ENCODE measurements around the gene SLC4A1.
"Not testable (repeated sequence)": the region's sequence is repeated elsewhere in the genome, so short reads cannot be mapped to it uniquely, and the experiment has no call there.

Gene SLC4A1

DNA sequence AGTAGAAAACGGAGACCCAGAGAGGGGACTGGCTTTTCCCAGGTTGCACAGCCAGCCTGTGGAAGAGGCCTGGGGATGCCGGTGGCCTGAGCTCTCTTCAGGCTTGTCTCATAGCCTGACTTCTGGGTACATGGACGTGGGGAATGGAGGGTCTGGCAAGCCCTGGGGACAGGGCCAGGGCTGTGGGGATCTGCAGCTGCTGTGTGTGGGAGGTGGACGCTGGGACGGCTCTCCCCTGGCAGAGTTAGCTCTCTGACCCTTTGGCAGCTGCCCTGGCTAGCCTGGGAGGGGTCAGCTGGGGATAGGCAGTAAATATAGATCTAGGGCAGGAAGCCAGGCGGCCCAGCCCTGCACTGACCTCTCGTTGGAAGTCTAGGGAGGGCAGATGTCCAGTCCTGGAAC, 20.5 kb downstream of the SLC4A1 start:
- DNase-seq (ENCODE audit: extremely low read depth, insufficient read length): no peak
- TF ChIP-seq, protein P1, sequence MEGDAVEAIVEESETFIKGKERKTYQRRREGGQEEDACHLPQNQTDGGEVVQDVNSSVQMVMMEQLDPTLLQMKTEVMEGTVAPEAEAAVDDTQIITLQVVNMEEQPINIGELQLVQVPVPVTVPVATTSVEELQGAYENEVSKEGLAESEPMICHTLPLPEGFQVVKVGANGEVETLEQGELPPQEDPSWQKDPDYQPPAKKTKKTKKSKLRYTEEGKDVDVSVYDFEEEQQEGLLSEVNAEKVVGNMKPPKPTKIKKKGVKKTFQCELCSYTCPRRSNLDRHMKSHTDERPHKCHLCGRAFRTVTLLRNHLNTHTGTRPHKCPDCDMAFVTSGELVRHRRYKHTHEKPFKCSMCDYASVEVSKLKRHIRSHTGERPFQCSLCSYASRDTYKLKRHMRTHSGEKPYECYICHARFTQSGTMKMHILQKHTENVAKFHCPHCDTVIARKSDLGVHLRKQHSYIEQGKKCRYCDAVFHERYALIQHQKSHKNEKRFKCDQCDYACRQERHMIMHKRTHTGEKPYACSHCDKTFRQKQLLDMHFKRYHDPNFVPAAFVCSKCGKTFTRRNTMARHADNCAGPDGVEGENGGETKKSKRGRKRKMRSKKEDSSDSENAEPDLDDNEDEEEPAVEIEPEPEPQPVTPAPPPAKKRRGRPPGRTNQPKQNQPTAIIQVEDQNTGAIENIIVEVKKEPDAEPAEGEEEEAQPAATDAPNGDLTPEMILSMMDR (IDR thresholded peaks at IDR 0.05; ENCODE audit: insufficient read depth, low read length, poor library complexity, severe bottlenecking): no peak
- no peaks in the 10 kb centered on the region for H3K36me3 ChIP-seq (ENCODE audit: control insufficient read depth, insufficient read depth, low read length)
- H3K27me3 ChIP-seq (replicated peaks; ENCODE audit: control insufficient read depth, insufficient read depth, low read length): no peaks in the 10 kb centered on the region
- H3K4me3 ChIP-seq (replicated peaks; ENCODE audit: low read depth, low read length): no peak overlapping the region

- Histone ChIP-seq H3K27me3 (replicated peaks; ENCODE audit: control insufficient read depth, insufficient read depth, low read length) (no peaks in the 10 kb centered on the region), H3K4me3 (replicated peaks; ENCODE audit: low read depth, low read length) (no peak overlapping the region), H3K36me3 (ENCODE audit: control insufficient read depth, insufficient read depth, low read length) (no peaks in the 10 kb centered on the region)
- no peak for DNase-seq (ENCODE audit: extremely low read depth, insufficient read length)
- TF ChIP-seq, protein P1 (IDR thresholded peaks at IDR 0.05; ENCODE audit: insufficient read depth, low read length, poor library complexity, severe bottlenecking): no peak
Measured at GRCh38 chr17:44241106-44241624, 26.8 kb downstream of the SLC4A1 start.

DNA sequence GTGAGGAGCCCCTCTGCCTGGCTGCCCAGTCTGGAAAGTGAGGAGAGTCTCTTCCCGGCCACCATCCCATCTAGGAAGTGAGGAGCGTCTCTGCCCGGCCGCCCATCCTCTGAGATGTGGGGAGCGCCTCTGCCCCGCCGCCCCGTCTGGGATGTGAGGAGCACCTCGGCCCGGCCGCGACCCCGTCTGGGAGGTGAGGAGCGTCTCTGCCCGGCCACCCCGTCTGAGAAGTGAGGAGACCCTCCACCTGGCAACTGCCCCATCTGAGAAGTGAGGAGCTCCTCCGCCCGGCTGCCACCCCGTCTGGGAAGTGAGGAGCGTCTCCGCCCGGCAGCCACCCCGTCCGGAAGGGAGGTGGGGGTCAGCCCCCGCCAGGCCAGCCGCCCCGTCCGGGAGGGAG, 30.0 kb downstream of the SLC4A1 start:
- not testable (repeated sequence) for H3K27me3 ChIP-seq (replicated peaks; ENCODE audit: control insufficient read depth, insufficient read depth, low read length); H3K4me3 ChIP-seq (replicated peaks; ENCODE audit: low read depth, low read length); H3K36me3 ChIP-seq (ENCODE audit: control insufficient read depth, insufficient read depth, low read length); DNase-seq (ENCODE audit: extremely low read depth, insufficient read length)

- no peaks in the 10 kb centered on the region for H3K27me3 ChIP-seq (replicated peaks; ENCODE audit: control insufficient read depth, insufficient read depth, low read length)
- DNase-seq (ENCODE audit: extremely low read depth, insufficient read length): no peak
- no peak overlapping the region for H3K4me3 ChIP-seq (replicated peaks; ENCODE audit: low read depth, low read length)
- TF ChIP-seq, protein P1 (IDR thresholded peaks at IDR 0.05; ENCODE audit: insufficient read depth, low read length, poor library complexity, severe bottlenecking): no peak
- no peaks in the 10 kb centered on the region for H3K36me3 ChIP-seq (ENCODE audit: control insufficient read depth, insufficient read depth, low read length)
Measured at GRCh38 chr17:44236444-44236991, 31.4 kb downstream of the SLC4A1 start.

GRCh38 chr17:44235583-44235936, 32.4 kb downstream of the SLC4A1 start:
- H3K4me3 ChIP-seq (replicated peaks; ENCODE audit: low read depth, low read length): no peak overlapping the region
- DNase-seq (ENCODE audit: extremely low read depth, insufficient read length): no peak
- TF ChIP-seq, protein P1 (IDR thresholded peaks at IDR 0.05; ENCODE audit: insufficient read depth, low read length, poor library complexity, severe bottlenecking): no peak

GRCh38 chr17:44233582-44233981, 34.4 kb downstream of the SLC4A1 start:
- no peak for DNase-seq (ENCODE audit: extremely low read depth, insufficient read length)
- H3K36me3 ChIP-seq (ENCODE audit: control insufficient read depth, insufficient read depth, low read length): no peaks in the 10 kb centered on the region
- no peaks in the 10 kb centered on the region for H3K27me3 ChIP-seq (replicated peaks; ENCODE audit: control insufficient read depth, insufficient read depth, low read length)
- TF ChIP-seq, protein P1 (IDR thresholded peaks at IDR 0.05; ENCODE audit: insufficient read depth, low read length, poor library complexity, severe bottlenecking): no peak
- H3K4me3 ChIP-seq (replicated peaks; ENCODE audit: low read depth, low read length): no peak overlapping the region

More at GRCh38 chr17:44235583-44235936, 32.4 kb downstream of the SLC4A1 start:
- Histone ChIP-seq H3K36me3 (ENCODE audit: control insufficient read depth, insufficient read depth, low read length) (no peaks in the 10 kb centered on the region), H3K27me3 (replicated peaks; ENCODE audit: control insufficient read depth, insufficient read depth, low read length) (no peaks in the 10 kb centered on the region)
